HuH-7 (cell line): Measurements from ENCODE around the gene SHANK2.

Experiments used
- DNase-seq: peaks from one replicate; pipeline ENCODE4 v3.0.0; 2011; ENCODE audit warnings: low spot score

Gene SHANK2

GRCh38 chr11:71202598-71202944 is 49.8 kb downstream of the SHANK2 start:
- DNase-seq: no peak
